Aorta (tissue), 5 donors: ENCODE data around the gene ABHD5. TPM values are rescaled to one million over a fixed set of nuclear protein-coding genes. Genes with fewer than 3 reads are reported as not detected.

Experiments
- ATAC-seq: fragments of 200-7000 bp; cut with Tn5 transposase; one replicate; pipeline ENCODE4 v1.9.1; 2022; ENCODE audit warnings: moderate library complexity; ENCODE audit not compliant: low FRiP score
- DNase-seq, 2 donors: peaks; one replicate each; pipeline ENCODE4 v3.0.0-alpha.2; 2020
- H3K27ac ChIP-seq, 2 donors: one replicate each; pipeline ENCODE4 v1.5.1; 2013; ENCODE audit warnings: low read length in 2 of 2, mild to moderate bottlenecking in 2 of 2, moderate library complexity in 2 of 2, control low read depth in 1 of 2, inconsistent platforms in 1 of 2, low read depth in 1 of 2
- H3K27me3 ChIP-seq, 2 donors: one replicate each; pipeline ENCODE4 v1.6.1; 2013; ENCODE audit warnings: control low read depth in 1 of 2, low read length in 1 of 2, mild to moderate bottlenecking in 1 of 2, moderate library complexity in 1 of 2; ENCODE audit not compliant: insufficient read depth in 2 of 2, control insufficient read depth in 1 of 2
- H3K36me3 ChIP-seq, 2 donors: one replicate each; pipeline ENCODE4 v1.6.1; 2013; ENCODE audit warnings: control low read depth in 1 of 2, low read length in 1 of 2, mild to moderate bottlenecking in 1 of 2; ENCODE audit not compliant: insufficient read depth in 2 of 2, control insufficient read depth in 1 of 2
- H3K4me1 ChIP-seq, 2 donors: one replicate each; pipeline ENCODE4 v1.6.1; 2013; ENCODE audit warnings: low read length in 2 of 2, control low read depth in 1 of 2, mild to moderate bottlenecking in 1 of 2, moderate library complexity in 1 of 2; ENCODE audit not compliant: insufficient read depth in 2 of 2, control insufficient read depth in 1 of 2
- H3K4me3 ChIP-seq, 2 donors: one replicate each; pipeline ENCODE4 v1.5.1; 2013; ENCODE audit warnings: low read length in 2 of 2, control low read depth in 1 of 2, mild to moderate bottlenecking in 1 of 2
- H3K9me3 ChIP-seq: one replicate; pipeline ENCODE4 v1.6.1; 2013; ENCODE audit warnings: mild to moderate bottlenecking, low read length; ENCODE audit not compliant: control insufficient read depth
- WGBS, 2 donors: extraction: QIAGEN DNeasy Blood & Tissue Kit; methylation state at CpG; one replicate each; pipeline ENCODE4 v1.1.7; 2013; 5-methylcytosine and 5-hydroxymethylcytosine counted together
- intact Hi-C, 2 donors: fragments of 100-400 bp; cut with DNase I; formaldehyde crosslinking; loops; one replicate each; pipeline versions ENCODE4 v1.14.2 to v1.15.0; 2022
- polyA plus RNA-seq, 2 donors: library from polyadenylated mRNA; stranded (reverse); fragments of 200-250 nt; gene quantifications; one replicate each; pipeline ENCODE4 v1.2.3, GENCODE V29; 2013
- total RNA-seq, 2 donors: library from RNA; stranded (reverse); fragmentation: NEBNext Ultra II Directional; extraction: Animal tissue kit (Norgen Biotek cat#: 25700); gene quantifications; one replicate each; pipeline ENCODE4 v1.2.1, GENCODE V29; 2021
- donor health status: healthy with polysubstance abuse.
- donor health status: Bipolar disorder and iron deficiency.
- donor health status: DM: no; HTN: no; CAD: no.
- donor health status: DM: no; HTN: no; CAD: no.
- donor health status: DM: yes; HTN: yes; CAD: no.

Gene ABHD5
- total and polyA plus RNA-seq, 4 donors, result 8.6 to 28.8 (median 15.4) TPM

GRCh38 chr3:43734685-43735084 is 43.9 kb downstream of the ABHD5 start:
- H3K27me3 ChIP-seq, result no peaks in the 10 kb centered on the region
- intact Hi-C loops, result loop anchor here in 1 of 2 donors (5.0 kb wide), 2 partner anchors 38 to 42 kb away; partner anchors contain the start of gene ABHD5
- H3K36me3 ChIP-seq, result peaks cover 0 to 2% of the 10 kb centered on the region in 2 donors
- peaks cover 0 to 9% of the 10 kb centered on the region in 2 donors for H3K4me1 ChIP-seq
- DNase-seq (no peak), ATAC-seq (no peak)
- H3K9me3 ChIP-seq, result no peaks in the 10 kb centered on the region
- H3K4me3 ChIP-seq, result no peak overlapping the region
- H3K27ac ChIP-seq, result peak overlapping the region; percentile 72 to 91
- 0 to 11% methylated on average over 2 of the region's 2 CpGs for WGBS, 2 donors

GRCh38 chr3:43735618-43736017 is 44.9 kb downstream of the ABHD5 start:
- no peaks in the 10 kb centered on the region for H3K27me3 ChIP-seq
- ATAC-seq (no peak), DNase-seq (no peak)
- 94 to 96% methylated on average over 4 of the region's 4 CpGs for WGBS, 2 donors
- peak overlapping the region; percentile 28 to 91 for H3K27ac ChIP-seq
- no peaks in the 10 kb centered on the region for H3K9me3 ChIP-seq
- no peaks in the 10 kb centered on the region for H3K36me3 ChIP-seq
- H3K4me1 ChIP-seq, result peaks cover 0 to 9% of the 10 kb centered on the region in 2 donors
- no peak overlapping the region for H3K4me3 ChIP-seq
- intact Hi-C loops, result no loop called here

DNA sequence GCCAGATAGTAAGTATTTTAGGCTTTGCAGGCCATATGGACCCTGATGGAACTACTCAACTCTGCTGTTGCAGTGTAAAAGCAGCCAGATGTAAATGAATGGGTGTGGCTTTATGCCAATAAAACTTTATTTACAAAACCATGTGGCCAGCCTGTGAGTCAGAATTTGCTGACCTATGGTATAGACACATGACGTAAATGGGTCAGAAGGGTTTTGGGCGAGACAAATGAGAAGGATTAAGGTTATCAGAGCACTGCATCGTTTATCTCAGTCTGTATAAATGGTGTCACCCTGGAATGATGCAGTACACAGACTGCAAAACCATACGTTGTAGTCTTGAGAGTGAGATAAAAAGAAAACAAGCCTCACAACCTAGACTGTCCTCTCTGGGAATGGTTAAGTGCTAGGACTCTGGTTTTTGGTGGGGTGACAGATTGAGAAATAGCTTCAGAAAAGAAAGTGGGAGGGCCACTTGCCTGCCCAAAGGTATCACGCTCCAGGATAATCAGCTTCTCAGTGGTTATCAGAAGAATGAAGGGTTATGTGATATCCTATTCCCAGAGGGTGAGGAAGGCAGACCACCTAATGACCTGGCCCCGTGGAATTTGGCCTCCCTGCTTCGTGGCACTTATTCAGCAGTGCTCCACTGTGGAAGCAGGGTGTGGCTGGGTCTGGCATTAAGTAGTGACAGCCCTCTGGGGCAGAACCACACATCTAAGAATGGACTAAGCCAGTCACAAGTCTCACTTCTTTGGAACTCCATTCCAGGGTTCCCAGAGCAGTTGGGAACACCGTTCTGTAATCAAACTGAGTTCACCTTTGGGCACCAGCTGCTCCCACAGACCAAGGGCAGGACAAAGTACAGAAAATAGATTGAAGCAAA is 46.1 kb downstream of the ABHD5 start:
- WGBS, 2 donors, result 66 to 69% methylated on average over 8 of the region's 8 CpGs
- Histone ChIP-seq H3K4me3 (no peak overlapping the region), H3K9me3 (no peaks in the 10 kb centered on the region), H3K27me3 (no peaks in the 10 kb centered on the region), H3K4me1 (peaks cover 0 to 9% of the 10 kb centered on the region in 2 donors), H3K36me3 (no peaks in the 10 kb centered on the region), H3K27ac (peak overlapping the region in 1 of 2 donors; percentile 8)
- intact Hi-C loops, result no loop called here
- DNase-seq, result no peak
- no peak for ATAC-seq

DNA sequence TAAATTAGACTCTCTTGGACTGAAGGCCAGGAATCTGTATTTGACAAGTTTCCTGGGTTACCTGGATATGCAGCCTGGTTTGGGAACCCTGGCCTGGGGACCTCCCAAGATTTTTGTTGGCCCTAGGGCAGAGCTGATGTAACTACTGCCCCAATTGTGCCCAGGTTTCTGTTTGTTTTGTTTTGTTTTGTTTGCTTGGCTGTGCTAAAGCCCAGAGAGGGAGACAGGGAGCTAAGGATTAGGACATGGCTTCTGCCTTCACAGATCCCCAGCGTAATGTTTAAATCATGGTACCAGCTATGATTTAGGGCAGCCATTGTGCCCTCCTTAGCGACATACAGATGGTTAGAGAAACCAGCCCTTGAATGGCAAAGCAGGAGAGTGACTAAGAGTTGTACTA is 47.6 kb downstream of the ABHD5 start:
- Histone ChIP-seq H3K4me3 (no peak overlapping the region), H3K27ac (no peak overlapping the region), H3K9me3 (no peaks in the 10 kb centered on the region), H3K4me1 (peaks cover 0 to 9% of the 10 kb centered on the region in 2 donors), H3K36me3 (no peaks in the 10 kb centered on the region), H3K27me3 (no peaks in the 10 kb centered on the region)
- no peak for DNase-seq
- WGBS, 2 donors, result 41 to 60% methylated on average over 2 of the region's 2 CpGs
- ATAC-seq, result no peak
- intact Hi-C loops, result no loop called here

DNA sequence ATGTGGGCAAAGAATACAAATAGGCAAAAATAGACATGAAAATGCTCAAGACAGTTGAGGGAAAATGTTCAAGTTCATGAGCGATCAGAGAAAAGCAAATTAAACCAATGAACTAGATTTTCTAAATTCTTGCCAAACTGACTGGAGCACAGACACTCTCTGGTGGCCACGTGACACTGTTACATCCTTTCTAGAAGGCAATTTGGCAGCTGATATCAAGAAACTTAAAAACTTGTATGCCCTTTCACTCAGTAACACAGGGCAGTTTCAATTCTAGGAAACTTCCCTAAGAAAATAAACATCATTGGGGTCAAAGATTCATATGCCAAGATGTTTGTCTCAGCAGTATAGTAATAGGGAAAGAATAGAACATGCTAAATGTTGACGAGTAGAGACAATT is 52.2 kb downstream of the ABHD5 start:
- Histone ChIP-seq H3K27ac (no peak overlapping the region), H3K27me3 (no peaks in the 10 kb centered on the region), H3K4me3 (no peak overlapping the region), H3K9me3 (no peaks in the 10 kb centered on the region), H3K36me3 (no peaks in the 10 kb centered on the region), H3K4me1 (no peaks in the 10 kb centered on the region)
- ATAC-seq (peak; percentile 55), DNase-seq (no peak)
- intact Hi-C loops, result no loop called here
- WGBS, 2 donors, result 13% methylated on average over 3 of the region's 3 CpGs

- WGBS, 2 donors, result 77 to 78% methylated on average over 6 of the region's 6 CpGs
- no peak overlapping the region for H3K27ac ChIP-seq
- ATAC-seq, result peak; percentile 28
These were observed 56.9 kb downstream of the ABHD5 start for GRCh38 chr3:43747641-43748040.

DNA sequence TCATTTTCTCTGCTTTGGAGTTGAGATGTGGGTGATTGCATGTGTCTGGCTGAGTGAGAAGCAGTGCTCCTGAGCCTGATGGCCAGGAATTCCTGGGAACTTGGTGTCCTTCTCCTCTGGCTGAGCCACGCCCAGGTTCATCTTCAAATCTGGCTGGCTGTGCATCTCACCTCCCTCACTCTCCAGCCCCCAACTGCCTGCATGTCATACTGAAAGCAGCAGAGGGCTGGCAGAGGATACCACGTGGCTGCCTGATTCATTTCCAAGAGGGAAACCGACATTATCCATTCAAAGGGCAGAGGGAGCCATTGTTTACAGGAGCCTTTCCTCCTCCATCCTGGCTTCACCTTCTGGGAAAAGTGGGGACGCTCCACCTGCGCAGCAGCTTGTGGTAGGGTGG is 57.4 kb downstream of the ABHD5 start:
- Histone ChIP-seq H3K27me3 (no peaks in the 10 kb centered on the region), H3K4me3 (no peak overlapping the region), H3K27ac (no peak overlapping the region), H3K4me1 (no peaks in the 10 kb centered on the region), H3K36me3 (no peaks in the 10 kb centered on the region), H3K9me3 (no peaks in the 10 kb centered on the region)
- WGBS, 2 donors, result 63 to 69% methylated on average over 5 of the region's 5 CpGs
- ATAC-seq (no peak), DNase-seq (no peak)
- intact Hi-C loops, result no loop called here

More at GRCh38 chr3:43747641-43748040, 56.9 kb downstream of the ABHD5 start:
- no peak for DNase-seq
- H3K4me1 ChIP-seq, result no peaks in the 10 kb centered on the region
- no peaks in the 10 kb centered on the region for H3K27me3 ChIP-seq
- H3K36me3 ChIP-seq, result no peaks in the 10 kb centered on the region
- H3K4me3 ChIP-seq, result no peak overlapping the region
- intact Hi-C loops, result no loop called here
- no peaks in the 10 kb centered on the region for H3K9me3 ChIP-seq

GRCh38 chr3:43748645-43749044 is 57.9 kb downstream of the ABHD5 start:
- Histone ChIP-seq H3K4me3 (no peak overlapping the region), H3K9me3 (no peaks in the 10 kb centered on the region), H3K4me1 (no peaks in the 10 kb centered on the region), H3K36me3 (no peaks in the 10 kb centered on the region), H3K27me3 (no peaks in the 10 kb centered on the region), H3K27ac (no peak overlapping the region)
- DNase-seq (no peak), ATAC-seq (no peak)
- intact Hi-C loops, result no loop called here
- 92 to 94% methylated on average over 5 of the region's 5 CpGs for WGBS, 2 donors

DNA sequence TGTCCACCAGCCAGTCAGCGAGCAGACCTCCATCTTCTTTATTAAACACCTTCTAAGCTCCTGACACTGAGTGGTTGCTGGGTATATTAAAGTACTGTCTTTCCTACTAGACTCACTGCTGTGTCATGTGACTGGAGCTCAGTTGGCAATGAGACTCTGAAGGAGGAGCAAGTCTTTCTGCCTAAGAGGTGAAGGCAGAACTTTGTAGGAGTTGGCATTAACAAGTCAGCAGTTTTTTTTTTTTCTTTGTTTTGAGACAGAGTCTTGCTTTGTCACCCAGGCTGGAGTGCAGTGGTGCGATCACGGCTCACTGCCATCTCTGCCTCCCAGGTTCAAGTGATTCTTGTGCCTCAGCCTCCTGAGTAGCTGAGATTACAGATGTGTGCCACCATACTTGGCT is 62.2 kb downstream of the ABHD5 start:
- Histone ChIP-seq H3K27ac (no peak overlapping the region), H3K4me1 (no peaks in the 10 kb centered on the region), H3K9me3 (no peaks in the 10 kb centered on the region), H3K36me3 (no peaks in the 10 kb centered on the region), H3K27me3 (no peaks in the 10 kb centered on the region), H3K4me3 (no peak overlapping the region)
- ATAC-seq, result no peak
- DNase-seq, result no peak
- WGBS, 2 donors, result 87 to 95% methylated on average over 3 of the region's 3 CpGs
- intact Hi-C loops, result no loop called here
